Upper lobe of left lung (tissue), 4 donors: Measurements from ENCODE around the gene ANKS1B.

ENCODE experiments used
- CTCF ChIP-seq, 6 experiments: fragments of 450-650 bp in 4 of 6; fragments of 200-600 bp in 2 of 6; sonication (generic) in 2 of 6; IDR thresholded peaks; one replicate each; pipeline ENCODE4 v1.5.1; 2016 to 2019; ENCODE audit warnings: antibody characterized with exemption in 6 of 6
- EP300 ChIP-seq, 4 donors: sonication (generic); formaldehyde crosslinking; IDR thresholded peaks; one replicate each; pipeline ENCODE4 v1.5.1; 2017; ENCODE audit warnings: antibody characterized with exemption in 4 of 4, control low read depth in 2 of 4
- POLR2A ChIP-seq, 4 donors: fragments of 450-650 bp; IDR thresholded peaks; one replicate each; pipeline ENCODE4 v1.5.1; 2016 to 2017; ENCODE audit warnings: antibody characterized with exemption in 4 of 4, mild to moderate bottlenecking in 2 of 4
- POLR2AphosphoS5 ChIP-seq, 2 donors: sonication (generic); formaldehyde crosslinking; IDR thresholded peaks; one replicate each; pipeline ENCODE4 v1.5.1; 2017; ENCODE audit warnings: antibody characterized with exemption in 2 of 2

- no peak for TF ChIP-seq CTCF (IDR thresholded peaks at IDR 0.05)
- no peak for TF ChIP-seq POLR2AphosphoS5 (IDR thresholded peaks at IDR 0.05)
- TF ChIP-seq EP300 (IDR thresholded peaks at IDR 0.05): no peak
- TF ChIP-seq POLR2A (IDR thresholded peaks at IDR 0.05): no peak
Measured at GRCh38 chr12:99036566-99036965, 948.2 kb downstream of the ANKS1B start.
